HEK293T (cell line): Measurements from ENCODE around the gene FUT1.
"Not testable (repeated sequence)": the region's sequence is repeated elsewhere in the genome, so short reads cannot be mapped to it uniquely, and the experiment has no call there.

Experiments
- CTCF ChIA-PET: fragments of 350-600 bp; formaldehyde crosslinking; extraction: SDS; loops from one replicate; lab custom pipeline; 2021; ENCODE audit warnings: antibody characterized with exemption, inconsistent platforms; lab: Yijun Ruan, JAX
- POLR2A ChIA-PET: fragments of 350-600 bp; formaldehyde crosslinking; extraction: SDS; loops from one replicate; lab custom pipeline; 2020; ENCODE audit warnings: antibody characterized with exemption, inconsistent platforms; lab: Yijun Ruan, JAX
- DNase-seq: peaks from one replicate; pipeline ENCODE4 v3.0.0; 2012; ENCODE audit warnings: mixed read lengths; ENCODE audit errors: extremely low spot score
- ARNT ChIP-seq: fragments of 450-650 bp; IDR thresholded peaks from 2 replicates; pipeline ENCODE4 v1.6.1; 2017; ENCODE audit warnings: mild to moderate bottlenecking
- BHLHE40 ChIP-seq: fragments of 450-650 bp; IDR thresholded peaks from 2 replicates; pipeline ENCODE4 v1.6.1; 2016; ENCODE audit warnings: mild to moderate bottlenecking, moderate library complexity, borderline replicate concordance
- CTBP1 ChIP-seq: fragments of 450-650 bp; IDR thresholded peaks from 2 replicates; pipeline ENCODE4 v1.6.1; 2016; ENCODE audit warnings: borderline replicate concordance
- ELF4 ChIP-seq: fragments of 450-650 bp; IDR thresholded peaks from 2 replicates; pipeline ENCODE4 v1.6.1; 2017; ENCODE audit warnings: antibody characterized with exemption
- FOXA1 ChIP-seq: fragments of 450-650 bp; IDR thresholded peaks from 2 replicates; pipeline ENCODE4 v1.6.1; 2016; ENCODE audit warnings: mild to moderate bottlenecking
- FOXK2 ChIP-seq: fragments of 450-650 bp; IDR thresholded peaks from 2 replicates; pipeline ENCODE4 v1.6.1; 2016; ENCODE audit warnings: mild to moderate bottlenecking
- FOXM1 ChIP-seq: fragments of 450-650 bp; IDR thresholded peaks from 2 replicates; pipeline ENCODE4 v1.6.1; 2017; ENCODE audit warnings: mild to moderate bottlenecking, borderline replicate concordance
- HDGF ChIP-seq: fragments of 450-650 bp; IDR thresholded peaks from 2 replicates; pipeline ENCODE4 v1.6.1; 2017; ENCODE audit warnings: antibody characterized with exemption, borderline replicate concordance
- L3MBTL2 ChIP-seq: fragments of 450-650 bp; conservative IDR thresholded peaks from 2 replicates; pipeline ENCODE4 v1.6.1; 2016; ENCODE audit warnings: mild to moderate bottlenecking
- LEF1 ChIP-seq: fragments of 450-650 bp; IDR thresholded peaks from 2 replicates; pipeline ENCODE4 v1.6.1; 2017; ENCODE audit warnings: mild to moderate bottlenecking, borderline replicate concordance
- NFRKB ChIP-seq: fragments of 450-650 bp; IDR thresholded peaks from 2 replicates; pipeline ENCODE4 v1.6.1; 2016; ENCODE audit warnings: mild to moderate bottlenecking, moderate library complexity
- SP1 ChIP-seq: fragments of 450-650 bp; IDR thresholded peaks from 2 replicates; pipeline ENCODE4 v1.6.1; 2017
- SUZ12 ChIP-seq: fragments of 450-650 bp; IDR thresholded peaks from 2 replicates; pipeline ENCODE4 v1.6.1; 2016; ENCODE audit warnings: mild to moderate bottlenecking
- TARDBP ChIP-seq: fragments of 450-650 bp; IDR thresholded peaks from 2 replicates; pipeline ENCODE4 v1.6.1; 2016
- ZNF384 ChIP-seq: fragments of 450-650 bp; IDR thresholded peaks from 2 replicates; pipeline ENCODE4 v1.6.1; 2016
- TF ChIP-seq, protein P1 (sequence below): fragments of 450-650 bp; IDR thresholded peaks from 2 replicates; pipeline ENCODE4 v1.6.1; 2016

Gene FUT1

DNA sequence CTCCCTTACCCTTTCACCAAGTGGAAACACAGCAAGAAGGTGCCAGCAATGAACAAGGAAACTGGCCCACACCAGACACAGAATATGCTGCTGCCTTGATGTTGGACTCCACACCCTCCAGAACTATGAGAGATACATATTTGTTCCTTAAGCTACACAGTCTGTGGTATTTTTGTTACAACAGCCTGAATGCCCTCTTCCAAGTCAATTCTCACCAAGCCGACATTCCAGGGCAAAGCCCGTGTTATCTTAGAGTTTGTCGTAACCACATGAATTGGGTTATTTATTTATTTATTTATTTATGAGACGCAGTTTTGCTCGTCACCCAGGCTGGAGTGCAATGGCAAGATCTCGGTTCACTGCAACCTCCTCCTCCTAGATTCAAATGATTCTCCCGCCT lies 17.8 kb upstream of the FUT1 start:
- DNase-seq = no peak
- TF ChIP-seq BHLHE40 (no peak), FOXM1 (no peak), CTBP1 (no peak), FOXK2 (no peak), ZNF384 (no peak), ARNT (no peak), HDGF (no peak), NFRKB (no peak), TARDBP (no peak)
- TF ChIP-seq, protein P1, sequence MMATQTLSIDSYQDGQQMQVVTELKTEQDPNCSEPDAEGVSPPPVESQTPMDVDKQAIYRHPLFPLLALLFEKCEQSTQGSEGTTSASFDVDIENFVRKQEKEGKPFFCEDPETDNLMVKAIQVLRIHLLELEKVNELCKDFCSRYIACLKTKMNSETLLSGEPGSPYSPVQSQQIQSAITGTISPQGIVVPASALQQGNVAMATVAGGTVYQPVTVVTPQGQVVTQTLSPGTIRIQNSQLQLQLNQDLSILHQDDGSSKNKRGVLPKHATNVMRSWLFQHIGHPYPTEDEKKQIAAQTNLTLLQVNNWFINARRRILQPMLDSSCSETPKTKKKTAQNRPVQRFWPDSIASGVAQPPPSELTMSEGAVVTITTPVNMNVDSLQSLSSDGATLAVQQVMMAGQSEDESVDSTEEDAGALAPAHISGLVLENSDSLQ = no peak
- ChIA-PET POLR2A (no interaction called here), CTCF (no interaction called here)

DNA sequence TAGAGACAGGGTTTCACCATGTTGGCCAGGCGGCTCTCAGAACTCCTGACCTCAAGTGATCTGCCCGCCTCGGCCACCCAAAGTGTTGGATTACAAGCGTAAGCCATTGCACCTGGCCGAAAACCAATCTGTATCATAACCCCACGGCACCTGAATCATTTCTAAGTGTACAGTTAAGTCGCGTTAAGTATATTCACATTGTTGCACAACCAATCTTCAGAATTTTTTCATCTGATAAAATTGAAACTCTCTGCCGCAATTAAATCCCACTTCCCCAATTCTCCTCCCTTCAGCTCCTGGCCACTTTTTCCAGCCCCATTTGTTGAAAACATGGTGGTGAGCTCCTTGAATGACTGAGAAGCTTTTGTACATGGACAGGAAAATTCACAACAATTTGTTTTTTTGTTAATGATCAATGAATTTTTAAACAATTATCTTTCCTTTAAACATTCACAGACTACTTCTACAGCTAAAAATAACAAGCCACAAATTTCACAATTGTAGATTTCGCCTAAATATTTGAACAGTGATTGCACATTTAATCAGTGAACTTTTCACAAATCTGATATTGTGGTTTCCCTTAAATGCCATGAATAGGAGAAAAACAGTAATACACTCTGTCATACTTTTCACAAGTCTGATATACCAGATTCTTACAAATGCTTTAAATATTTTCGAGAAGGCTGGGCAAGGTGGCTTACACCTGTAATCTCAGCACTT lies 16.7 kb upstream of the FUT1 start:
- no peak for TF ChIP-seq NFRKB
- no peak for TF ChIP-seq LEF1
- TF ChIP-seq FOXK2 = no peak
- no peak for TF ChIP-seq ZNF384
- TF ChIP-seq ARNT = no peak
- no peak for TF ChIP-seq BHLHE40
- TF ChIP-seq TARDBP = no peak
- no peak for TF ChIP-seq CTBP1
- TF ChIP-seq ELF4 = no peak
- no peak for TF ChIP-seq SUZ12
- no peak for TF ChIP-seq SP1
- no peak for TF ChIP-seq FOXM1
- ChIA-PET POLR2A (no interaction called here), CTCF (no interaction called here)
- no peak for DNase-seq

DNA sequence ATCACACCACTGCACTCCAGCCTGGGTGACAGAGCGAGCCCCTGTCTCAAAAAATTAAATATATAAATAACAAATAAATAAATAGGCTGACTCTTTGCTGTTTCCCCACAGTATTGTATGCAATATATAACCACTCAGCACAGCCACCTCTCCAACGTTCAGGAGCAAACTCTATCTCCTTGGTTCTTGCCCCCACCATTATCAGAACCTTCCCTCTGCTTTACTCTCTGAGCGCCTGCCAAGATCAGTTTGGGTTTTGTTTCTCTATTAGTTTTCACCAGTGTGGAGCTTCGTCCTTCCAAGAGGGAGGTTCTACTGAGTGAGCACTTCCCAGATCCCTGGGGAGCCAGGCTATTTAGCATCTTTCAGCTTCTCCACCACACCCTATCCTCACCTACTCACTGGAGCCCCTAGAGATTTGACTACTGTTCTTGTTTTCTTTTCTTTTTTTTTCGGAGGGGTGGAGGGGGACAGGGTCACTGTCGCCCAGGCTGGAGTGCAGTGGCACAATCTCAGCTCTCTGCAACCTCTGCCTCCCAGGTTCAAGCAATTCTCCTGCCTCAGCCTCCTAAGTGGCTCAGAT lies 15.8 kb upstream of the FUT1 start:
- POLR2A ChIA-PET, DNase-seq: not testable (repeated sequence)
- CTCF ChIA-PET = interaction anchor here (0.6 to 0.8 kb wide), 2 partner anchors 12 to 13 kb away, joined by 3 to 5 read pairs; no protein-coding TSS in a partner anchor

DNA sequence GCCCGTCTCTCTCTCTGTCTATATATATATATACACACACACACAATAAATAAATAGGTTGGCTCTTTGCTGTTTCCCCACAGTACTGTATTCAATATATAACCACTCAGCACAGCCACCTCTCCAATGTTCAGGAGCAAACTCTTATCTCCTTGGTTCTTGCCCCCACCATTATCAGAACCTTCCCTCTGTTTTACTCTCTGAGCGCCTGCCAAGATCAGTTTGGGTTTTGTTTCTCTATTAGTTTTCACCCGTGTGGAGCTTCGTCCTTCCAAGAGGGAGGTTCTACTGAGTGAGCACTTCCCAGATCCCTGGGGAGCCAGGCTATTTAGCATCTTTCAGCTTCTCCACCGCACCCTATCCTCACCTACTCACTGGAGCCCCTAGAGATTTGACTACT lies 13.4 kb upstream of the FUT1 start:
- DNase-seq, POLR2A ChIA-PET: not testable (repeated sequence)
- CTCF ChIA-PET = interaction anchor here (0.9 kb wide), 1 partner anchor 63 kb away, joined by 3 read pairs; no protein-coding TSS in a partner anchor

DNA sequence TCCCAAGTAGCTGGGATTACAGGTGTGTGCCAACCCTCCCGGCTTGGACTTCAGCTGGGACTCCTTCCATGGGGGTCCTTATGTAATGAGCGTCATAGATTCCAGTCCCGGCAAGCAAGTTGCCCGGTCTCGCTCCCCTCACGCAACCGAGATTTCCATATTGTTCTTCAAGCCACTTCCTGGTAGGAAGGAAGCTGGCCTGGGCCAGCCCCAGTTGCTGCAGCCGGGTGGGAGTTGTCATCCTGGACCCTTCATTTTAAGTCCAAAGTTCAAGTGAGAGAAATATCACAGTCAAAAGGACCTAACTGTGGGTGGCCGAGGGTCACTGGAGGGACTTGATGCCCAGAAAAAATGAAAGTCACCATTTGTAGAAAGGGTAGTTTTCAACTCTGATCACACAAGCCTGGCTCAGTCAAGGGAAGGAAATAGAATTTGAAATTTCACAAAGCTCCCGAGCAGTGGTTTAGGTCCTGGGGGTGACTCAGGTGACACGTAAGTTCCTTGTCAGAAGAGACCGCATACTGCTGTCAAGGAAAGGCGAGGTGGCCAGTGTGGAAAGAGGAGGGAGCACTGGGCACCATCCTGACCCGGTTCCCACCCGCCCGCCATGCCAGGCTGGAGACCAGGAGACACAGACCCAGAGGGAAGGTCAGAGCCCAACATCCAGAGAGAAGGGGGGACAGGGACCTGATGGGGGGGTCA lies 8.2 kb upstream of the FUT1 start:
- TF ChIP-seq FOXK2 (no peak), FOXA1 (no peak), HDGF (no peak), LEF1 (no peak), NFRKB (no peak), CTBP1 (no peak), FOXM1 (no peak), ARNT (no peak), ZNF384 (no peak), SUZ12 (no peak), SP1 (no peak), ELF4 (no peak)
- ChIA-PET POLR2A (no interaction called here), CTCF (no interaction called here)
- no peak for DNase-seq

DNA sequence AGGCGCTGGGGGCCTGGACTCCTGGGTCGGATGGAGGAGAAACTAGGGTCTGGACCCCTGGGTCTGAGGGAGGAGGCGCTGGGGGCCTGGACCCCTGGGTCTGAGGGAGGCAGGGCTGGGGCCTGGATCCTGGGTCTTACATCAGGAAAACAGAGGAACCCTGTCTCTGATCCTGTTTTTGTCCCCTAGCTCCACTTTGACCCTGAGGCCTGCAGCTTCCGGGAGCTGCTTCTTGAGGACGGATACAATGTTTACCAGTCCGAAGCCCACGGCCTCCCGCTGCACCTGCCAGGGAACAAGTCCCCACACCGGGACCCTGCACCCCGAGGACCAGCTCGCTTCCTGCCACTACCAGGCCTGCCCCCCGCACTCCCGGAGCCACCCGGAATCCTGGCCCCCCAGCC lies 5.3 kb upstream of the FUT1 start:
- TF ChIP-seq FOXK2 (no peak), L3MBTL2 (no peak), ZNF384 (no peak), TARDBP (no peak), CTBP1 (no peak)
- no peak for DNase-seq
- POLR2A ChIA-PET = interaction anchor here (0.6 kb wide), 1 partner anchor 11 kb away, joined by 3 read pairs; the partner anchor contains the start of gene IZUMO1
- CTCF ChIA-PET = no interaction called here

DNA sequence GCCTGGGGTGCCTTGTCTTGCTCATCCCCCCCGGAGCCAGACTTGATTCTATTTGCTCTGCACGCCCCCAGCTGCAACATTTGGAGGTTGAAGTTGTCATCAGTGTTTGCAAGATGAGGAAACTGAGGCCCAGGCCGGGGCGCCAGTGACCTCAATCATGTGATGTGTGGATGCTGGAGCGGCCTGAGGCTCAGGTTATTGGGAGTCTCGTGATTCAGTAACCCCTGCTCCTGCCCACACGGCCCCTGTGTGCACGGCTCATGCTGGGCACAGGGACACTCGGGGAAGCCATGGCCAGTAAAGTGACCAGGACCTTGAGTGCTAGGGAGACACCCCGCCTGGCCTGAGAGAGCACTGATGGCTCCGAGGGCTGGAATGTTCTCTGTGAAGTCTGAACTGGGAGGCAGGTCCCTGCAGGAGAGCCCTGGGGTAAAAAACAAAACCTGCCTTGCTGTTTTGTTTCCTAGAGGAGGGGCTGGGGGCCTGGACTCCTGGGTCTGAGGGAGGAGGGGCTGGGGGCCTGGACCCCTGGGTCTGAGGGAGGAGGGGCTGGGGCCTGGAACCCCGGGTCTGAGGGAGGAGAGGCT lies 4.7 kb upstream of the FUT1 start:
- POLR2A ChIA-PET = interaction anchor here (1.4 kb wide), 1 partner anchor 19 kb away, joined by 3 read pairs; no protein-coding TSS in a partner anchor
- DNase-seq = no peak
- CTCF ChIA-PET = no interaction called here
- TF ChIP-seq L3MBTL2 (no peak), ZNF384 (no peak), BHLHE40 (no peak), ELF4 (no peak), FOXM1 (no peak), ARNT (no peak), HDGF (no peak), CTBP1 (no peak), TARDBP (no peak), LEF1 (no peak), SP1 (no peak), FOXA1 (no peak), FOXK2 (no peak), NFRKB (no peak), SUZ12 (no peak)
- TF ChIP-seq, protein P1 = no peak
